CD4-positive, alpha-beta T cell treated with Interleukin-6 at 100 ng/mL for 8 hours (primary cell): ENCODE measurements around the gene COX19.

Experiments
- DNase-seq: peaks from one replicate; pipeline ENCODE4 v3.0.0-alpha.2; 2020; ENCODE audit warnings: mixed read lengths, low spot score

Gene COX19

GRCh38 chr7:974820-975681, at the start of gene COX19:
Gene COX19, minus strand, starts transcription at chr7:975549. Its CDS starts 40 bp downstream, at chr7:975509.
- peak; percentile 86 for DNase-seq

GRCh38 chr7:1024331-1024841, 49.0 kb upstream of the COX19 start:
- DNase-seq, result no peak

- DNase-seq, result no peak
Observed at GRCh38 chr7:1022801-1023465, 47.6 kb upstream of the COX19 start.

GRCh38 chr7:1022356-1022755, 47.0 kb upstream of the COX19 start:
- no peak for DNase-seq

- DNase-seq, result no peak
Observed at GRCh38 chr7:1021931-1022330, 46.6 kb upstream of the COX19 start.

GRCh38 chr7:1021366-1021765, 46.0 kb upstream of the COX19 start:
- DNase-seq, result no peak

- no peak for DNase-seq
Observed at GRCh38 chr7:1020849-1021251, 45.5 kb upstream of the COX19 start.

- DNase-seq, result no peak
Observed at GRCh38 chr7:1019789-1020610, 44.7 kb upstream of the COX19 start.

- no peak for DNase-seq
Observed at GRCh38 chr7:1019255-1019785, 44.0 kb upstream of the COX19 start.

- no peak for DNase-seq
Observed at GRCh38 chr7:1018334-1018695, 43.0 kb upstream of the COX19 start.

- DNase-seq, result no peak
Observed at GRCh38 chr7:1017586-1018333, 42.4 kb upstream of the COX19 start.

- no peak for DNase-seq
Observed at GRCh38 chr7:1016577-1017531, 41.5 kb upstream of the COX19 start.

GRCh38 chr7:1015196-1016121, 40.1 kb upstream of the COX19 start:
- DNase-seq, result no peak

GRCh38 chr7:1014681-1015080, 39.3 kb upstream of the COX19 start:
- DNase-seq, result no peak

GRCh38 chr7:1013581-1013980, 38.2 kb upstream of the COX19 start:
- DNase-seq, result no peak

GRCh38 chr7:1012716-1013095, 37.4 kb upstream of the COX19 start:
- DNase-seq, result no peak

GRCh38 chr7:1012004-1012715, 36.8 kb upstream of the COX19 start:
- no peak for DNase-seq

GRCh38 chr7:1011297-1012003, 36.1 kb upstream of the COX19 start:
- no peak for DNase-seq
